Measurements from ENCODE around the gene C2orf72. TPM values are rescaled to one million over a fixed set of nuclear protein-coding genes. Genes with fewer than 3 reads are reported as not detected.
A peak's percentile ranks its signal among the peaks of the same experiment; 100 is the strongest.

C2orf72 gene
- total and polyA plus RNA-seq, 2 of the 13 experiments (the other 11 are each of a cell fraction or from before 2014, with no cell fraction given), result 147 to 203 TPM

DNA sequence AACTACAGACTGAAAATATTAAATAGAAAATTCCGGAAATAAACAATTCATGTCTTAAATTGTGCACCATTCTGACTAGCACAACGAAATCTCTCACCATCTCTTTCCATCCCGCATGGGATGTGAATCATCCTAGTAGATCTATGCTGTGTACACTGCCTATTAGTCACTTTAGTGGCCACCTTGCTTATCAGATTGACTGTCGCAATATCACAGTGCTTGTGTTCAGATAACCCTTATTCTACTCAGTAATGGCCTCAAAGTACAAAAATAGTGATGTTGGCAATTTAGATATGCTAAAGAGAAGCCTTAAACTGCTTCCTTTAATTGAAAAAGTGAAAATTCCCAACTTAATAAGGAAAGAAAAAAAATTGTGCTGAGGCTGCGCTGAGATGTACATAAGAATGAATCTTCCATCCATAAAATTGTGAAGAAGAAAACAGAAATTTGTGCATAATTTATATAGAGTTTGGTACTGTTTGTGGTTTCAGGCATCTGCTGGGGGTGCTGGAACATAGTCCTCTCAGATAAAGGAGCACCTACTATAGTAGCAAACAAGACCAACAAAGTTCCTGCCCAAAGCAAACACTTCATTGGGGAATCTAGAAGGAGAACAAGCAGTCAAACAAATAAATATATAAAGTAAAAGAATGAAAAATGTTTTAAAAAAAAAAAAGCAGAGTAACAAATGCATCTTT is 31.4 kb downstream of the C2orf72 start (continued):
- TF ChIP-seq ZNF281 (CRISPR knock-in tag; IDR thresholded peaks at IDR 0.05; ENCODE audit: borderline replicate concordance) (no peak), SPEN (CRISPR knock-in tag; IDR thresholded peaks at IDR 0.05; ENCODE audit: low read depth) (no peak), SOX13 (IDR thresholded peaks at IDR 0.05) (no peak), SOX13 (CRISPR knock-in tag; conservative IDR thresholded peaks at IDR 0.05 in 1 of 2, IDR thresholded peaks at IDR 0.05 in 1 of 2) (peak in 1 of 2 experiments; percentile 65; a peak in 1 of 4 replicates), NFE2L1 (CRISPR knock-in tag; IDR thresholded peaks at IDR 0.05; ENCODE audit: borderline replicate concordance) (no peak), RORA (CRISPR knock-in tag; IDR thresholded peaks at IDR 0.05) (no peak), KDM3A (CRISPR knock-in tag; IDR thresholded peaks at IDR 0.05; ENCODE audit: low read depth) (no peak), CEBPB (IDR thresholded peaks at IDR 0.05; ENCODE audit: borderline replicate concordance, low read depth, low read length) (peak; percentile 96), ZNF7 (CRISPR knock-in tag; IDR thresholded peaks at IDR 0.05) (no peak), TEAD2 (CRISPR knock-in tag; IDR thresholded peaks at IDR 0.05) (no peak), RARA (CRISPR knock-in tag; IDR thresholded peaks at IDR 0.05) (0 out of 2 replicates have a peak, but pooled peaks have one; percentile 40), SOX5 (CRISPR knock-in tag; IDR thresholded peaks at IDR 0.05; ENCODE audit: borderline replicate concordance) (peak; percentile 27; the same call in 1 of the 2 replicates), ZNF460 (CRISPR knock-in tag; IDR thresholded peaks at IDR 0.05; ENCODE audit: borderline replicate concordance) (no peak), NR1H2 (CRISPR knock-in tag; IDR thresholded peaks at IDR 0.05; ENCODE audit: borderline replicate concordance, low read depth) (no peak), RXRB (CRISPR knock-in tag; IDR thresholded peaks at IDR 0.05; ENCODE audit: borderline replicate concordance) (peak; percentile 73; the same call in 1 of the 2 replicates), LBX2 (CRISPR knock-in tag; IDR thresholded peaks at IDR 0.05; ENCODE audit: borderline replicate concordance) (no peak), ADNP (CRISPR knock-in tag; IDR thresholded peaks at IDR 0.05) (no peak), FOXA1 (IDR thresholded peaks at IDR 0.05) (peak; percentile 52; the same call in 1 of the 2 replicates), FOXA1 (CRISPR knock-in tag; IDR thresholded peaks at IDR 0.05) (peak; percentile 92), FOSL1 (CRISPR knock-in tag; IDR thresholded peaks at IDR 0.05; ENCODE audit: borderline replicate concordance) (peak; percentile 84), ZNF816 (CRISPR knock-in tag; IDR thresholded peaks at IDR 0.05; ENCODE audit: borderline replicate concordance) (no peak), ARID3A (IDR thresholded peaks at IDR 0.05; ENCODE audit: low read depth, low read length) (peak; percentile 98), MED1 (CRISPR knock-in tag; IDR thresholded peaks at IDR 0.05) (peak; percentile 65), ZNF335 (CRISPR knock-in tag; IDR thresholded peaks at IDR 0.05) (peak; percentile 96), RARG (CRISPR knock-in tag; IDR thresholded peaks at IDR 0.05; ENCODE audit: low read depth) (no peak)
- TF ChIP-seq, protein P1, sequence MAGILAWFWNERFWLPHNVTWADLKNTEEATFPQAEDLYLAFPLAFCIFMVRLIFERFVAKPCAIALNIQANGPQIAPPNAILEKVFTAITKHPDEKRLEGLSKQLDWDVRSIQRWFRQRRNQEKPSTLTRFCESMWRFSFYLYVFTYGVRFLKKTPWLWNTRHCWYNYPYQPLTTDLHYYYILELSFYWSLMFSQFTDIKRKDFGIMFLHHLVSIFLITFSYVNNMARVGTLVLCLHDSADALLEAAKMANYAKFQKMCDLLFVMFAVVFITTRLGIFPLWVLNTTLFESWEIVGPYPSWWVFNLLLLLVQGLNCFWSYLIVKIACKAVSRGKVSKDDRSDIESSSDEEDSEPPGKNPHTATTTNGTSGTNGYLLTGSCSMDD (CRISPR knock-in tag; IDR thresholded peaks at IDR 0.05), result no peak

Data from HepG2 (cell line).